Hindlimb muscle (tissue), 1 donor: ENCODE results near the gene SH2D6. TPM values are rescaled to one million over a fixed set of nuclear protein-coding genes. Genes with fewer than 3 reads are reported as not detected.
"Not testable (repeated sequence)": the region's sequence is repeated elsewhere in the genome, so short reads cannot be mapped to it uniquely, and the experiment has no call there.

Source experiments
- DNase-seq: peaks from one replicate; pipeline ENCODE4 v3.0.0-alpha.2; 2013
- polyA plus RNA-seq: library from polyadenylated mRNA; unstranded; fragments of 120-200 nt; gene quantifications from one replicate; pipeline ENCODE4 v1.2.1, GENCODE V29; 2013; ENCODE audit not compliant: insufficient read length

The SH2D6 gene
- 0.89 TPM for polyA plus RNA-seq

DNA sequence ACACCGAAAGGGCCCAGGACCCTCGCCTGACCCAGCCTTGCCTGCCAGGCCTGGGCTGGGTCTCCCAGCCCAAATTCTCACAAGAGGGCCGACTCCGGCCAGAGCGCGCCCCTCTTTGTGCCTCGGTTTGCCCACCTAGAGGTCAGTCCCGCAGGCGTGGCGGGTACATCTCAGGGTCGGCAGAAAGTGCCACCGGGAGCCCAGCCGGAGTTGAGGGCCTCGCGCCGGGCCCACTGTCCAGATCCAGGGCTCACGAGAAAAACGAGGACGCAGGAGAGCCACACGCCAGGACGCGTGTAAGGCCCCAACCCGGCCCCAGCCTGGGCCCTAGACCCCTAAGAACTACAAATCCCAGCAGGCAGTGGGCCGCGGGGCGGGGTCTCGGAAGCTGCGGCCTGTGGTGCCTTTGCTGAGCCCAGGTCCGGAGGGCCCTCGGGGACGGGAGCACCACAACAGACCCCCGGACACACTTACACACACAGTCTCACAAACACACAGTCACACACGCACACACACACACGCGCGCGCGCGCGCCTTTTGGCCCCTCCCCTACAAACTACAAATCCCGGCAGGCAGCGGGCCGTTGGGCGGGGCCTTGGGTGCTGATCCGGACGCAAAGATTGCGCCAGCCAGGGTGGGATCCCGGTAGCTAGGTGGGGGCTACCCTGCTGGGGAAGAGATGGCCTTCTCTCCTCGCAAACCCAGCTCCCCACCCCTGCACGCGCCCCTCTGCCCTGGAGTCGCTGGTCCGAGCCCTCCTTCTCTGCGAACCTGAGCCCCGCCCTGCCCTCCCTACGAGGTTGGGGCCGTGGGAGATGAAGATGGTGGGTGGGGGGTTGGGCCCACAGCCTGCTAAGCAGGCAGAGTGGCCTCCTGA is at the start of gene SH2D6:
TSS of gene SH2D6 (plus strand) at position 583 of the 877 bp plus-strand sequence. CDS start 10,752 bp downstream, outside the sequence.
- DNase-seq: peak; percentile 91

DNA sequence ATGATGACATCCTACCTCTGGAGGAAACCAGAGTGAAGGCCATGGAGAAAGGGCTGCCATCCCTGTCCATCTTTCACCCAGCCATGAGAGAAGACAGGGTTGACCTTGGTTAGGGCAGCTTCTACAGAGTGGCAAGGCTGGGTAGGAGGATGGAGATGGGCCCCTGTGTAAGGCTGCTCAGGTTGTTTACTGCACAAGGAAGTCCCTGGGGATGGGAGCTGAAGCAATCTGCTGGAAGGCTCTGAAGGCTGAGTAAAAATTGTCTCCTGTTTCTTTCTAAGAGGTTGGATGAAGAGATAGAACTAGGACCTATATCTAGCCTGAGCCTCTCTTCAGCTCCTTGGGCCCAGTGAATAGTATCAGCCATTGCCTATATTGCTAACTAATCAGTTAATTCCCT is 49.6 kb upstream of the SH2D6 start:
- DNase-seq: no peak

DNA sequence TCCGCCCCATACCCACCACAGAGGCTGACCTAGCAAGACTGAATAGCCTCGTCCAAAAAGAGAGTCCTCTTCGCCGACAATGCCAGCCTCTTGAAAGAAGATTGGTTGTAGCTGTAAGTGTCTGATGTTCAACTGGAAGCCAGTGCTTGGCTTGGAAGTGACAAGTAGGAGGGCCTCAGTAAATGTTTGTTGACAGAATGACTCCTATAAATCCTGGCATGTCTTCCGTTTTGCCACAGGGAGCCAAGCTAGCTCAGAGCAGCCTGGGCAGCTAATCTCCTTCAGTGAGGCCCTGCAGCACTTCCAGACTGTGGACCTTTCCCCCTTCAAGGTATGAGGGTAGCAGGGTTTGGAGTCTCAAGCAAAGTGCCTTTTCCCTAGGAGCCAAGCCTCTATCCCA is 49.0 kb upstream of the SH2D6 start:
- no peak for DNase-seq

DNA sequence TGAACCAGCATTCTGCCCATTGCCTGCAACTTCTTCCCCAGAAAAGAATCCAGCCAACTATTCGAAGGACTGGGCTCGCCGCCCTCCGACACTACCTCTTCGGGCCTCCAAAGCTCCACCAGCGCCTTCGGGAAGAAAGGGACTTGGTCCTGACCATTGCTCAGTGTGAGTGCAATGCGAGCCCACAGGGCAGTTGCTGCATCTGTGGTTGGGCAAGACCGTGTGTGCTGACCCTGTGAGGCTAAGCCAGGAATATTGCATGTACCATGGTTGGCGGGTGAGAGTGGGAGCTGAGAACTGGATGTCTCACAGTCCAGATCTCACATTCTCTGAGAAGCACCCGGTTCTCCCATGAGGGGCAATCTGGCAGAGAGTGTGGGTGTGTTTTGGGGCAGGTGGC is 47.5 kb upstream of the SH2D6 start:
- DNase-seq: no peak

DNA sequence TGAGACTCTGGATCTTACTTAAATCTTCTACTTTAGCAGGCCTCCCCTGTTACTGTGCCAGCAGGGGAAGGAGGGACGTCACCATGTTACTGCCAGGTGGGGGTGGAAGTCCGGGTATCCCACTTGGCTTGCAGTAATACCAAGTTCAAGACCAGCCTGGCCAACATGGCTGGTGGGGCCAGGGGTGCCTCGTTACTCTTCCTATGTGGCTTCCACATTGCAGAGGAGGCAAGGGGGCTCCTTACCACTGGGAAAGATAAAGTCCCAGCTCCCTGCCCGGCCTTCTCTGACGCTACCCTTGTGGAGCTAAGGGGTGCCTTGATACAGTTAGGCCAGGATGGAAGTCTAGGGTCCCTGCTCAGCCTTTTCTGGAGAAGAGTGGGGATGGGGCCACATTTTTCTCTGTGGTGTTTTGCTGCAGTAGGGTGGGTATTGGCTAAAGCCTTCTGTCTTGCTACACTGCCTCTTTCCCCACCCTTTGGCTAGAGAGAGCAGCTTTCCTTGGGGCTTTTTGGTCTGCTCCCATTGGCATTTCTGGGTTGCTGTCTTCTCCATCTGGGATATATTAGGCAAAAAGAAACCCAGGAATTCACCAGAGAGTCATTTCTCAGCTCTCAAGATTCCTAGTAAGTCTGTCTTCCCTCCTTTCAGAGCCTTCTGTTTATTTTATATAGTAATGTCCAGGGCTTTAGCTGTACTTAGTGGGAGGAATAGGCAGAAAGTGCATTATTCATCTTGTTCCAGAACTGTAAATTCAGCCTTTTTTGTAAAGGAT is 42.0 kb upstream of the SH2D6 start:
- DNase-seq: no peak

DNA sequence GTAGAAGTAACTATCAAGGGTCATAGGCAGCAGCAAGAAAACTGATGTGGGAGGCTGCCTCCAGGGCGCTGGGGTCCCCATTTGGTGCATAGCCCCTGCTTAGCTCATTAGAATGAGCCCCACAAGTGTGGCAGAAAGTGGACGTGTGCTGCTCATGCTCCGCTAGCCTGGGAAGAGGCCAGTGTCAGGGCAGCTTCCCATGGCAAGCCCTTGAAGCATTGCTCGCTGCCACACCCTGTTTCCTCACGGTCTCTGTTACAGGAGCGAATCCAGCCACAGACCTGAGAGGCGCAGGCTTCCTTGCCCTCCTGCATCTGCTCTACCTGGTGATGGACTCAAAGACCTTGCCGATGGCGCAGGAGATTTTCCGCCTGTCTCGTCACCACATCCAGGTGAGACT is 41.4 kb upstream of the SH2D6 start:
- DNase-seq: no peak

DNA sequence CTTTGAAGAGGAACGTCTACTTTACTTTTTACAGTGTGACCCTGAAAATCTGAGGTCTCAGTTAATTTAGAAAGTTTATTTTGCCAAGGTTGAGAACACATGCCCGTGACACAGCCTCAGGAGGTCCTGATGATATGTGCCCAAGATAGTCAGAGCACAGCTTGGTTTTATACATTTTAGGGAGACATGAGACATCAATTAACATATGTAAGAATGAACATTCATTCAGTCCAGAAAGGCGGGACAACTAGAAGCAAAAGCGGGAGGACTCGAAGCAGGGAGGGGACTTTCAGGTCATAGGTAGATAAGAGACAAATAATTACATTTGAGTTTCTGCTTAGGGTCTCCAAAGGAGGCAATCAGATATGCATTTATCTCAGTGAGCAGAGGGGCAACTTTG is 40.3 kb upstream of the SH2D6 start:
- DNase-seq: no peak

DNA sequence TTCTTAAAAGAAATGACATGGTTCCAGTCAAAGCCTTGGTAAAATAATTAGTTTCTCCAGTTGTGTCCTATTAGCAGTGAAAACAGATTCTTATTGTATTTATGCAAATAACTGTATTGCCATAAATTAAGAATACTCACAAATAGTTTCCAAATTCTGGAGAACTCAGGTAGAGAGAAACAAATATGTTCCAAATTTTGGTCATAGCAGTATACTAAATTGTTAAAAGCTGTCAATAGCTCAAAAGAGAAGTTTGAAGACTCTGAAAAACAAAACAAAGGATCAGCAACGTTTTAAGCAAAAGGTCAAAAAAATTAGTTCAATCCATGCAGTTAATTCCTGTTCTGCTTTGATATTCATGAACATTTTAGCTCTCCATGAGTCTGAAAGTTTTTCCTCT is 38.5 kb upstream of the SH2D6 start:
- DNase-seq: no peak

DNA sequence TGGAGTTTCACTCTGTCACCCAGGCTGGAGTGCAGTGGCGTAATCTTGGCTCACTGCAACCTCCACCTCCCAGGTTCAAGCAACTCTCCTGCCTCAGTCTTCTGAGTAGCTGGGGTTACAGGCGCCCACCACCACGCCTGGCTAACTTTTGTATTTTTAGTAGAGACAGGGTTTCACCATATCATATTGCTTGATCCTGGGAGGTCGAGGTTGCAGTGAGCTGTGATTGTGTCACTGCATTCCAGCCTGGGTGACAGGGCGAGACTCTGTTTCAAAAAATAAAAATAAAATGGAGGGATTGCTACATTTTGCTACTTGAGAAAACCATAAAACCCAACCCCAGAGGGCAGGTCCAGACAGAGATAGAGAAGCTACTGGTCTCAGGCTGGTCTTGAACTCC is 35.4 kb upstream of the SH2D6 start:
- DNase-seq: not testable (repeated sequence)

DNA sequence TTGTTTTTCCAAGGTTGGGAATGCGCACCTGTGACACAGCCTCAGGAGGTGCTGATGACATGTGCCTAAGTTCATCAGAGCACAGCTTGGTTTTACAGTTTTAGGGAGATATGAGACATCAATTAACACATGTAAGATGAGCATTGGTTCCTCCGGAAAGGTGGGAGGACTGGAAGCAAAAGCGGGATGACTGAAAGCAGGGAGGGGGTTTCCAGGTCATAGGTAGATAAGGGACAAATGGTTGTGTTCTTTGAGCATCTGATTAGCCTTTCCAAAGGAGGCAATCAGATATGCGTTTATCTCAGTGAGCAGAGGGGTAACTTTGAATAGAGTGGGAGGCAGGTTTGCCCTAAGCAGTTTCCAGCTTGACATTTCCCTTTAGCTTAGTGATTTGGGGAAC is 34.7 kb upstream of the SH2D6 start:
- DNase-seq: no peak

DNA sequence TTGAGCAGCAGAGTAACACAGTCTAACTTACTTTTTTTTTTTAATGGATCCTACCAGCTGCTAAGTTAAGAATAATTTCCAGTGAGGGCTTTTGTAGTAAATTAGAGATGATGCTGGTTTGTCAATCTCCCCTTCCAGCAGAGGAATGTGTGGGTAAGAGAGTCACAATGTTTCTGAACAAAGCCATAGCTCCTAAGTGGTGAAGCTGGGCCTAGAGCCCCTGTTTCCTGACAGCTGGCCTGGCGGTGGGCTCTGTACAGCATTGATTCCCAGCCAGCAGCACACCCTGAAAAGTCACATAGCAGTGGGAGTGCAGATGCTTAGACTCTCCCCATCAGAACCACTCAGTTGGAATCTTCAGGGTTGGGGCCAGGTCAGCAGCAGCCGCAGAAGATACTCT is 32.8 kb upstream of the SH2D6 start:
- no peak for DNase-seq

DNA sequence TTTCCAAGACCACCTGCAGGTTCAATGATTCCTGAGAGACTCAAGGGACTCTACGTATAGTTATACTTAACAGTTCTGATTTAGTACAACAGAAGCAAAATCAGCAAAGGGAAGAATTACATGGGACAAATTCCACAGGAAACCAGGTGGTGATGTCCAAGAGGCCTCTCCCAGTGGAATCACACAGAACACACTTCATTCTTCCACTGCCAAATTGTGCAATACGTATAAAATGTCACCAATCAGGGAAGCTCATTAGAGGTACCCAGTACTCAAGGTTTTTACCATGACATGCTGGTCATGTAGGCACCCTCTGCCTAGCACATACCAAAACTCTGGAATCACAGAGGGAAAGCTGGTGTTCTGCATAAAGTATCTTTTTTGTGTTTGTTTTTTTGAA is 30.8 kb upstream of the SH2D6 start:
- no peak for DNase-seq

DNA sequence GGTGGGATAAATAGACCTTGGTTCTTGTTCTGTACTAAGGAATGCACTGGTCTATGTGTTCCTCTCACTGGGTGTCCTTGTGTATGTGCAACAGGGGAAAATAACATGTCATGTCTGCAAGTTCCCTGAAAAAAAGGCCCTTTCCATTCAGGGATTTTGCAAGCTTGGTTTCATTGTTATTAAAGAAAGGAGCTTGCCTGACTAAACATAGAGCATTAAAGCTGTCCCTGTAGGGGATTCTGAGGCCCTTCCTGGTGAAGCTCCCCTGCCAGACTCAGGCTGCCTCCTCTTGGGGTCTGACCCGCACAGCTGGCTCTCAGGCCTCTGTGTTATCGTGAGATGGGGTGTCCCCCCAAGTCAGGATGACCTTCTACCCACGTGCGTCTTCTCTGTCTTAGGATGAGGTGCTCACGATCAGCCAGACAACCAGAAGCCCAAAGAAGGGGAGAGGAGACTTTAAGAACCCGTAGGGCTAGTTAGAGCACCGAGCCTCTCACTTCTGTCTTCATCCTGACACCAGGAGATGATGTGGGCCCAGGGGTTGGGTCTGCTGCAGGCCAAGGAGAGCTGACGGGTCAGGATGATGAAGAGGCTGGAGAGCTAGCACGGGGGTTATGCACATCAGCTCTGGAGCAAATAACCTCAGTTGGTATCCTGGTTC is 29.5 kb upstream of the SH2D6 start:
- no peak for DNase-seq

DNA sequence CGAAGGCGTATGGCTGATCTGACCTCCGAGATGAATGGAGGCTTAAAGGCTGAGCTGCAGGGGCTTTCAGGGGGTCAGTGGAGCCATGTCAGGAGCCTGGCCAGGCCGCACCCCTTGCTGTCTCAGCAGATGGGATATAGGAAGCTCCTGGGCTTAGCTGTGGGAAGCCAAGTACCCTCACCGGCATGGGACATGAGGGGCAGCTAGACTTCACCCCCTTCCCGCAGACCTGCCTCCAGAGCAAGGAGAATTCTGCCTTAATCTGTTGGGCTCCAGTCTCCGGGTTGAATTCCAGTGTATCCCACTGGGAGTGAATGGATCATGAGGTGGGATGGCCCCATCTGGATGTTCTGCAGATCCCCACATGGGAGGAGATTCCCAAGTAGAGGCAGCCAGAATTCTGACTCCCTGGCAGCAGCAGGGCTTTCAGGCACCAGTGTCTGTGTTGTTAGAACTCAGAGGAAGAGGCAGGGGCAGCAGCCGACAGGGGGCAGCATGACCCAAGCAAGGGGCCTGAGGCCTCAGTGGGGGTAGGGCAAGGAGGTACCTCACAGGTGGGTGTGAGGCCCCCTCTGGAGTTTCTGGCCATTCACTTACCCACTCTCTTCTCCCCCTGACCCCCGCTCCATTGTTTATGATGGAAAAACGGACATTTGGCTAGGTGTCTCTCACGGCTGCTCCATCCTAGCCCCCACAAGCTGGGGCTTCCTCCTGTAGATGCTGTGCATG is 27.4 kb upstream of the SH2D6 start:
- no peak for DNase-seq

DNA sequence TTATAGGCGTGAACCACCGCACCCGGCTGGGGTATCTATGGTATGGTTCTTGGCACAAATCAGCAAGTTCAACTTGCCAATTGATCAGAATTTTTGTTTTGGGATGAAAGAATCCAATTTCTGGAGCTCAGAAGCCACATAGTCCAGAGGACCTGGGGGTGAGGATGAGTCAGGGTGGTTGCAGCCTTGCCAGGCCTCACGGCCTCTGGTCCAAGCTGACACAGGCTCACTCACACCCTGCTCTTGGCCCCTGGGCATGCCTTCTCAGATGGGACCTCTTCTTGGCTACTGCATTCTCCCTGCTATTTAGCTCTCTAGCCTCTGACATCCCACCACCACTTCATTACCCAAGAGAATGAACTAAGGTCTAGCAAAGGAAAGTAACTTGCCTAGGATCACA is 24.7 kb upstream of the SH2D6 start:
- no peak for DNase-seq

DNA sequence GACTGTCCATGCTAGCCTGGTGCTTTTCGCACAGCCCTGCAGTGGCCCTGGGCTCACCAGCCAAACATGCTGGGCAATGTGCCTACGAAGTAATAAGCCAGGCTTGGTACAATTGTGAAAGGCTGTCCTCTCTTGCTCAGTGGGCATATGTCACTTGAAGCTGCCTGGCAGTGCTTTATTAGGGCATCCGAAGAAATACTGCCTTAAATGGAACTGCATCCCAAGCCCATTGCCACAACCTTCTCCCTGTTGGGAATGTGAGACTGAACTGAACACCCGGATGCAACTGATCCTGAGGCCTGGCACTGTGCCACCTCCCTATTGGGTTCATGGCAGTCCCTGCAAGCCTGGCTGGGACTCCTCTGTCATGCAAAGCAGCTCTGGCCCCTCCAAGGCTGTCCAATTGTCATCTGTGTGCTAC is 24.2 kb upstream of the SH2D6 start:
- DNase-seq: no peak

DNA sequence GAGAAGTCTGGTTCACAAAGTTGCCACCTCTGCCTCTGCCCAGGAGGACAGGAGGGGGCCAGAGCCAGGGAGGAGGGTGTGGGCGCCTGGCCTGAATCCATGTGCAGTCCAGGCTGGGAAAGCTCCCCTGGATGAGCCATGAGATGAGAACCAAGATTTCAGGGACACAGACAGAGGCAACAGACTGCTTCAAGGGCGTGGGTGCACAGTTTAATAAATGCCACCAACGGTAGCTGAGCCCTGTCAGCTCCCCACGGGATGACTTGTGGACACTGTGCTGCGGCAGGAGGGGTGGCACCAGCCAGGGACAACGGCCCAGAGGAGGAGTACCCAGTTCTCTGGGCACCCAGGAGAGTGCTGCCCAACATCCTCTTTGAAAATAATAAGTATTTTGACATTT is 23.5 kb upstream of the SH2D6 start:
- DNase-seq: no peak

DNA sequence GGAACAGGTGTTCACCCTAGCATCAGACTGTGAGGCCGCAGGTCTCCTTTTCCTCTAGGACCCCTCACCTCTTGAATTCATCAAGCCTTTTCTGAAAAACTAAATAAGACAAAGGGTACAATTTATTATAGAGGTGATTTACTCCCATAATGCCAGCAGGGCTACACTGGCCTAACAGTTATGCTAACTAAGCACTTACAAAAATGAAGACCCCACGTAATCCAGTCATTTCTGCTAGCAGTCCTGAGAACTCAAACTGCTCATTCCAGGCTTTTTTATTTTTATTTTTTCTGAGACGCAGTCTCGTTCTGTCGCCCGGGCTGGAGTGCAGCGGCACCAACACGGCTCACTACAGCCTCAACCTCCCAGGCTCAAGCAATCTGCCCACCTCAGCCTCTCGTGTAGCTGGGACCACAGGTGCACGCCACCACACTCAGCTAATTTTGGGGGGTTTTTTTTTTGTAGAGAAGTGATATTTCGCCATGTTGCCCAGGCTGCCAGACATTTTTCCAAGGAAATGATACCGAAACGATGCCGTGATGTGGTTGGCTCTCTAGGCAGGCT is 22.5 kb upstream of the SH2D6 start:
- no peak for DNase-seq

DNA sequence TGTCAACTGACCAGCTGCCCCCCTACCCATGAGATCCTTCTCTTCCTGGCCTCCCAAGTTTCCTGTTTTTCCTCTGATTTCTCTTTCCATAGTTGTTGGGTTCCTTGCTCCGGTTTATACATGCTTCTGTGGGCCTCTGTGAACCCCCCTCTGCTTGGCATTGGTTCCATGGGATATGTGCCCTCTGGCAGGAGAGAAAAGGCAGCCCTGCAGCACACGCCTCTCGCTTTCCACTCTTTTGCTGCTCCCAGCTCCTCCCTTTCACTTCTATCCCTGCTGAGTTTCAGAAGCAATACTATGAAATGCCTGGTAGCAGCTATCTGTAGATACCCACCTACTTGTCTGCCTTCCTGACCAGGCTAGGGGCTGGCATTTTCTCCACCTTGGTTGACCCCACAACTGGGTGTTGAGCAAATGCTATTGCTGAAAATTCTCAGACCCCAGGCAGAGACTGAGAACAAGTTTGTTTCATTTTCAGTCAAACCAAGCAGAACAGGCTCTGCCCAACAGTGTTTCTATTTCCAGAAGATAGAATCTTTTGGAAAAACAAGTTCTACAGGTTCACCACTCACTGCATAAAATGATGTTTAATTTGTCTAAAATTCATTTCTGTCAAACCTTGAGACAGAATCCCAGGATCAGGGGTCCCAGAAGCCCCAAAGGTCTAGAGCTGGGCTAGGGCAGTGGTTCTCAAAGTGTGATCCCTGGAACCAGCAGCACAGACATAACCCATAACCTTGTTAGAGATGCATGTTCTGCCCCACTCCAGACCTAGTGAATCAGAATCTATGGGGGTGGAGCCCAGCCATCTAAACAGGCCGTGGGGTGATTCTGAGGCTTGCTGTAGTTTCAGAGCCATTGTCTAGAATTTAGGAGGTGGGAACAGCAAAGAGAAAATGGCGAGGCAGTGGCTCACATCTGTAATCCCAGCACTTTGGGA is 21.7 kb upstream of the SH2D6 start:
- DNase-seq: no peak

DNA sequence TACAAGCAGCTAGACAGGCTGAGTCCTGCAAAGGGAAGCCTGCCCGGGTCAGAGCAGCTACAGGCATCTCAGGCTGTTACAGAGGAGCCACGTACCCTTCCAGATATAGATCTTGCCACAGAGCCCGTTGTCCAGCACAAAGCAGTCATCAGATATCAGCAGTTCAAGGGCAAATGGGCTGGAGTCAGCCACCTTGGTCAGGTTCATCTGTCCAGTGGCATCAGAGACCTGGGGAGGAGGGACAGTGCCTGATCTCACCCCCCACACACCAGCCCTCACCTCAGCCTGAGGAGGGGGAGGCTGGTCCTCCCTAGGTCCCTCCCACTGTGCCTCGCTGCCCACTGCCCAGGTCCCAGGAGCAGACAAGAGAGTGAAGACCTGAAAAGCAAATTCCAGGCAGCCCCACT is 20.6 kb upstream of the SH2D6 start:
- no peak for DNase-seq
